Activated CD8-positive, alpha-beta memory T cell treated with anti-CD3 and anti-CD28 coated beads, Interleukin-2, amount 50 U/mL, for 48 hours (primary cell): ENCODE data around the gene ARX.

Source experiments
- DNase-seq: peaks from one replicate; pipeline ENCODE4 v3.0.0-alpha.2; 2020

ARX gene

DNA sequence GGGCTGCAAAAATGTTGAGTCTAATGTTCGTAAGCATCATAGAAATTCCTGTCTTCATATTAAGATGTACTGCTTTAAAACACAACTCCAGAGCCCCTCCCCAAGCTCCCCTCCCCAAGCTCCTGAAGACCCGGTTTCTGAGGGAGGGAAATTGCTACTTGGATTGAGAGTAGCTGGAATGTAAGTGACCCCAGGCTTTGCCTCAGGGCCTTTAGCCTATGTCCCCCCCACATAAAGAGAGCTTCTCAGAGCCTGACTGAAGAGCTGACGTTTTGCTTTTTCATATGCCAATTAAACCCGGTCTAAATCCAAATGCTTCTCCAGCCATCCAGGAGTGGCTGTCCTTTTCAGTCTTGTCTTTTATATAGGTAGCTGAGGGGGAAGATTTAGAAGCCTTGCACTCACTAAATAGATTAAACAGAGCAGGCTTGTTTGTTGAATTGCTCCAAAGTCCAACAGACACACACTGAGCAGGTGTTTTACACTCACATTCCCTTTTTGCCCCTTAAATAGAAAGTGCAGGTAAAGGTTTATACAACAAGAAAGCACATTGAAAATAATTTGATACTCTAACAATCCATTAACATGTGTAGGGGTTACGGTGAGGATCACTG is 19.6 kb downstream of the ARX start:
- DNase-seq, result no peak

- DNase-seq, result no peak
Observed at GRCh38 chrX:24993879-24994278, 21.9 kb downstream of the ARX start.

- DNase-seq, result no peak
Observed at GRCh38 chrX:24990535-24990934, 25.2 kb downstream of the ARX start.

- no peak for DNase-seq
Observed at GRCh38 chrX:24988314-24988713, 27.5 kb downstream of the ARX start.

GRCh38 chrX:24987731-24988130 is 28.0 kb downstream of the ARX start:
- no peak for DNase-seq

GRCh38 chrX:24985120-24985519 is 30.6 kb downstream of the ARX start:
- DNase-seq, result no peak

DNA sequence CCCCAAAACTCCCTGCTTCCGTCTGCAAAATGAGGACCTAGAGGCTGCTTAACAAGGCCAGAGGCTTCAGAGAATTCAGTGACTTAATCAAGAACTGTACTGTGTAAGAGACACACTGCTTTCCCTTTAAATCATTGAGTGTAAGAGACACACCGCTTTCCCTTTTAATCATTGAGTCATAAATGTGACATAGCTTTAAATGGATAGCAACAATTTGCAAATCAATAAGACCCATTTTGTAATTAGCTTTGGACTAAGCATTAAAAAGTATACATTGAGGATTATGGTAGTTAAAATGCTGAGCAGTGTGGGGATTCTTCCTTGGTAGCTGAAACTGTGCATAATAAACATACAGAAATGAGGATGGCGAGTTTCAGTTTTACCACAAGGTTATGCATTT is 31.8 kb downstream of the ARX start:
- no peak for DNase-seq

DNA sequence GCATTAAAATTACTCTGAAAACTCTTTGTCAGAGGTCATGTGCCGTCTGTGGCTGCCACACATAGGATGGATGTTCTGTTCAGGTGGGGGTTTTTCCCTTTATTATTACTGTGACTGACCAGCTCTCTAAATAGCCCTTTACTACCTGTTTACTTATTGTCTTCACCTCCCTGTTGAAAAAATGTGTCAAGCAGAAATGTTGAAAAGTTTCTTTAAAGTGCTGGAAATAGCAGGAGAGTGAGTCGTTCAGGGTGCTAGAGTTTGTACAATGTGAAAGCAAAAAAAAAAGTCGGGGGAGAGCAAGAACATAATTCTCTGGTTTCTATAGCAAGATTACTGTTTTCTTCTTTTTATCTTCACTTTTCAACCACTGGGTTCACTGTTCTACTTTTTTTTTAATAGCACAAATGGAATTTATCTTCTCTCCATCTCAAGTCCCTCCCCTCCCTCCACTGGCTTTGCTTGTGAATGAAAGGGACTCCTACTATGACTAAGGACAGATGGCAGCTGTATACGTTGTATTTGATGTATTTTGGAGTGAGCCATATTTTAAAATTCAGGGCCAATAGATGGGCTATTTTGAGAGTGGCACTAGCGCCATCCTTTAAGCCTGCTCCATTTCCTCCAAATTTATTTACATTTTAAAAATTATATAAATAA is 33.3 kb downstream of the ARX start:
- DNase-seq, result no peak

GRCh38 chrX:24981030-24981429 is 34.7 kb downstream of the ARX start:
- DNase-seq, result no peak

GRCh38 chrX:24979081-24979480 is 36.7 kb downstream of the ARX start:
- DNase-seq, result no peak

GRCh38 chrX:24969812-24970211 is 46.0 kb downstream of the ARX start:
- no peak for DNase-seq

GRCh38 chrX:24965372-24965771 is 50.4 kb downstream of the ARX start:
- DNase-seq, result no peak

DNA sequence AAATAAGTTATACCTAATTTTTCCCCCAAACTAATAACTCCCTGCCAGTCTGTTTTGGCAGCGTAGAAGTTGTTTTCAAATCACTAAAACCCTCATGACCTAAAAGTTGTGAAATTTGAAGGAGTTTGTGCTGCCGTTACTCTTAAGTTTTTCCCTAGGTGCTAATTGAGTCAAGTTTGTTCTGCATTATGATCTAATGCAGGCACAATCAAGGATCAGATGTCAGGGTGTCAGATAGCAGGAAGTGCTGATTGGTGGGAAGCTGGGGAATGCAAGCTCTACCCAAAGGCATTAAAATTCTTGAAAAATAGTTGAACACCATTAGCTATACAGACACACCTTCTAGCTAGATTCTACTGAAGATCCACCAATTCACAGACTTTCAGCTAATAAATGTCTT is 51.9 kb downstream of the ARX start:
- DNase-seq, result no peak

GRCh38 chrX:24961809-24962208 is 54.0 kb downstream of the ARX start:
- DNase-seq, result no peak

DNA sequence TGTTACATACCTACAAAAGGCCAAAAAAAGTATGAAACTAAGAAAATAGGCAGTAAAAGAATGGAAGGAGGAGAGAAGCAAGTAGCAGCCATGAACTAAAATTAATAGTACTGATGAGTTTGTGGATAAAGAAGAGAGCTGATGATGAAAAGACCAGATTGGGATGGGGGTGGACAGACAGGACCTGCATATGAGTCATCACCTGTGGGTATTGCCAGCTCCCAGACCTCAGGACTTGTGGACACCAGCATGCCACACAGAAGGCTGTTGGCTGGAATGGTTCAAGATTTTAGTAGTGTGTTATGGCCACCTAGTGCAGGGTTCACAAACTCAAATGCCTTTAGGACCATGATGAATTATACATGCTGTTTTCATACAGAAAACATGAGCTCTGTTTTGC is 58.9 kb downstream of the ARX start:
- DNase-seq, result no peak

DNA sequence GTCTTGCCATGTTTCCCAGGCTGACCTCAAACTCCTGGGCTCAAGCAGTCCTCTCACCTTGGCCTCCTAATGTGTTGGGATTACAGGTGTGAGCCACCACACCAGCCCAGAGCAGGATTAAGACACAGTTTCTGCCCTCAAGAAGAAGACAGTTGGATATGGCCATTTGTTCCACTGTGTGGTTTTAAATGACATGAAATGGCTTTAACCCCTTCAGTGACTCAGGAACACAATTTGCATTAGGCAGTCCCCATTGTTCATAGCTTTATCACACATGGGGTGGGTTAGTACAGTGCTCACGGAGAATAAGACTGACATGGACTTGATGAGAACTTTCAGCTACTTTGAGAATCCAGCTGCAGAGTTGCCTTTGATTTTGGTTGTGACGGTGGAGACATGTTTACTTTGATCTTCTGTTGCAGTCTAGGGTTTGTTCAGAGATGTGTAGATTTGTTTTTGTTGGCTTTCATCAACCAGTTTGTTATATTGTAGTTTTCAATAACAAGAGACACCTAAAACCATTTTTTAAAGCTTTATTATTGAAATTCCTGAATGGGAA is 60.3 kb downstream of the ARX start:
- no peak for DNase-seq

DNA sequence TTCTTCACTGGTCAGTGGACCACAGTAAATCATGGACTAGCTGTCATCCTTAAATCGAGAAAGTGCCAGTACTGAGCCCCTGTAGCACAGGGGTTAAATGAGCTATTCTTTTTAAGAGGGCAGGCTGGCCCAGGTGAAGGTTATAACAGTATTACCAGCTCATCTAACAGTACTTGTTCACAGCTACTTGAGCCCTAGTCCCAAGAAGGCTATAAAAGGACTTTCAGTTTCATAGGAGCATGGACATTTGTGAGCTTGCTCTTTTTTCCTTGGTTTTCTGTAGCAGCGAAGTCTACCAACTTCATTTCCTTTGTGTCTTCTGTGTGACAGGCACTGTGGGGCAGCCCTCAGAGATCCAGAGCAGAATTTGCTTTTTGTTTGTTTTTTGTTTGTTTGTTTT is 61.0 kb downstream of the ARX start:
- DNase-seq, result no peak
